H1 (cell line): ENCODE results near the gene PRDM2. TPM values are rescaled to one million over a fixed set of nuclear protein-coding genes. Genes with fewer than 3 reads are reported as not detected.

Experiments
- CTCF ChIA-PET: fragments of 300-600 bp; sonication (Branson Sonifier 250); formaldehyde crosslinking; loops from one replicate; lab custom pipeline; 2021; ENCODE audit not compliant: partially characterized antibody; lab: Charles Lee
- POLR2A ChIA-PET: fragments of 300-600 bp; sonication (Branson Sonifier 250); formaldehyde crosslinking; loops from one replicate; lab custom pipeline; 2021; ENCODE audit warnings: inconsistent platforms; ENCODE audit not compliant: partially characterized antibody; lab: Charles Lee
- DNase-seq, 2 experiments: peaks; one replicate each; pipeline versions ENCODE4 v3.0.0 to v3.0.0-alpha.2; 2010 to 2022; ENCODE audit warnings: low spot score in 2 of 2, low read depth in 1 of 2, mixed read lengths in 1 of 2
- FAIRE-seq: peaks from 2 replicates; lab custom pipeline; 2011; peaks lifted over from hg19 to GRCh38; lab: Jason Lieb, UNC
- H2AFZ ChIP-seq: 2 replicates; pipeline ENCODE4 v1.8.1; 2012; ENCODE audit warnings: low read length, inconsistent platforms
- H2AK5ac ChIP-seq: 2 replicates; pipeline ENCODE4 v1.6.1; 2013; ENCODE audit warnings: low read depth, low read length
- H2BK120ac ChIP-seq: replicated peaks from 2 replicates; pipeline ENCODE3; 2013; ENCODE audit warnings: low read depth, low read length, inconsistent platforms
- H2BK12ac ChIP-seq: 2 replicates; pipeline ENCODE4 v1.6.1; 2013; ENCODE audit warnings: low read depth, low read length
- H2BK15ac ChIP-seq: 2 replicates; pipeline ENCODE4 v1.6.1; 2013; ENCODE audit warnings: low read length
- H2BK20ac ChIP-seq: 2 replicates; pipeline ENCODE4 v1.6.1; 2013; ENCODE audit warnings: low read length
- H2BK5ac ChIP-seq: 2 replicates; pipeline ENCODE4 v1.6.1; 2013; ENCODE audit warnings: low read depth, low read length
- H3K14ac ChIP-seq: 2 replicates; pipeline ENCODE4 v1.6.1; 2013; ENCODE audit warnings: inconsistent platforms; ENCODE audit not compliant: insufficient read length
- H3K18ac ChIP-seq: 2 replicates; pipeline ENCODE4 v1.6.1; 2013; ENCODE audit warnings: low read length; ENCODE audit errors: extremely low read depth
- H3K23ac ChIP-seq: 2 replicates; pipeline ENCODE4 v1.6.1; 2013; ENCODE audit warnings: inconsistent platforms; ENCODE audit not compliant: insufficient read length
- H3K23me2 ChIP-seq: 2 replicates; pipeline ENCODE4 v1.6.1; 2013; ENCODE audit warnings: low read depth, low read length
- H3K27ac ChIP-seq: 2 replicates; pipeline ENCODE4 v1.6.1; 2011; ENCODE audit warnings: low read depth, low read length, inconsistent platforms
- H3K27me3 ChIP-seq, 4 experiments: replicated peaks in 1 of 4; 1 replicate in 1 of 4; 2 replicates in 3 of 4; pipeline versions ENCODE4 v1.6.1 to v1.8.1; 2011 to 2013; ENCODE audit warnings: low read length in 3 of 4, mild to moderate bottlenecking in 3 of 4, inconsistent platforms in 2 of 4, mixed read lengths in 2 of 4, moderate library complexity in 1 of 4; ENCODE audit not compliant: control insufficient read depth in 3 of 4, insufficient read depth in 3 of 4; ENCODE audit errors: extremely low read depth in 1 of 4
- H3K36me3 ChIP-seq, 4 experiments: 2 replicates each; pipeline versions ENCODE4 v1.6.1 to v1.8.1; 2011 to 2013; ENCODE audit warnings: mild to moderate bottlenecking in 4 of 4, low read length in 3 of 4, moderate library complexity in 2 of 4, control low read depth in 1 of 4, inconsistent platforms in 1 of 4; ENCODE audit not compliant: insufficient read depth in 4 of 4, control insufficient read depth in 2 of 4
- H3K4ac ChIP-seq: replicated peaks from 2 replicates; pipeline ENCODE3; 2013; ENCODE audit warnings: low read length, low read depth, mixed read lengths, inconsistent platforms; ENCODE audit not compliant: insufficient read length
- H3K4me1 ChIP-seq, 4 experiments: replicated peaks in 1 of 4; 1 replicate in 1 of 4; 2 replicates in 3 of 4; pipeline versions ENCODE4 v1.6.1 to v1.8.1; 2011 to 2013; ENCODE audit warnings: low read length in 3 of 4, inconsistent platforms in 2 of 4, mixed read lengths in 1 of 4; ENCODE audit not compliant: insufficient read depth in 4 of 4, control insufficient read depth in 3 of 4
- H3K4me2 ChIP-seq, 2 experiments: 2 replicates each; pipeline versions ENCODE4 v1.6.1 to v1.8.1; 2011 to 2013; ENCODE audit warnings: low read depth in 2 of 2, low read length in 2 of 2, control low read depth in 1 of 2, inconsistent platforms in 1 of 2, mild to moderate bottlenecking in 1 of 2; ENCODE audit not compliant: insufficient read depth in 1 of 2
- H3K4me3 ChIP-seq, 4 experiments: fragments of 200-600, 300-600 bp in 1 of 4; sonication (generic), shearing (Covaris generic), sonication (Bioruptor Twin) in 1 of 4; 2 replicates each; pipeline versions ENCODE4 v1.5.1 to v1.8.1; 2011 to 2016; ENCODE audit warnings: low read length in 4 of 4, low read depth in 3 of 4, control low read depth in 2 of 4, inconsistent platforms in 2 of 4, mild to moderate bottlenecking in 2 of 4, mixed read lengths in 1 of 4, moderate library complexity in 1 of 4; ENCODE audit not compliant: insufficient read depth in 2 of 4; ENCODE audit errors: extremely low read depth in 1 of 4
- H3K56ac ChIP-seq: replicated peaks from 2 replicates; pipeline ENCODE3; 2013; ENCODE audit warnings: low read depth, mild to moderate bottlenecking, mixed read lengths, low read length, inconsistent platforms; ENCODE audit not compliant: insufficient read length
- H3K79me1 ChIP-seq: 2 replicates; pipeline ENCODE4 v1.6.1; 2013; ENCODE audit warnings: low read depth, low read length, control low read depth
- H3K79me2 ChIP-seq, 2 experiments: 2 replicates each; pipeline versions ENCODE4 v1.6.1 to v1.8.1; 2012 to 2013; ENCODE audit warnings: low read length in 2 of 2, mild to moderate bottlenecking in 2 of 2, inconsistent platforms in 1 of 2; ENCODE audit not compliant: insufficient read depth in 2 of 2, control insufficient read depth in 1 of 2
- H3K9ac ChIP-seq, 4 experiments: replicated peaks in 1 of 4; 1 replicate in 1 of 4; 2 replicates in 3 of 4; pipeline versions ENCODE4 v1.6.1 to v1.8.1; 2011 to 2013; ENCODE audit warnings: low read depth in 3 of 4, low read length in 3 of 4, control low read depth in 2 of 4, mild to moderate bottlenecking in 2 of 4, moderate library complexity in 2 of 4, inconsistent platforms in 1 of 4; ENCODE audit errors: extremely low read depth in 1 of 4
- H3K9me3 ChIP-seq, 2 experiments: 2 replicates each; pipeline versions ENCODE4 v1.6.1 to v1.8.1; 2012 to 2013; ENCODE audit warnings: mild to moderate bottlenecking in 2 of 2, moderate library complexity in 2 of 2, control low read depth in 1 of 2, inconsistent platforms in 1 of 2, low read depth in 1 of 2, low read length in 1 of 2, mixed read lengths in 1 of 2; ENCODE audit not compliant: insufficient read depth in 2 of 2
- H4K20me1 ChIP-seq, 2 experiments: replicated peaks in 1 of 2; 2 replicates each; pipeline versions ENCODE3 to v1.8.1; 2011 to 2013; ENCODE audit warnings: inconsistent platforms in 2 of 2, low read length in 2 of 2, mild to moderate bottlenecking in 1 of 2; ENCODE audit not compliant: insufficient read depth in 2 of 2, control insufficient read depth in 1 of 2
- H4K5ac ChIP-seq: 2 replicates; pipeline ENCODE4 v1.6.1; 2013; ENCODE audit warnings: low read length, low read depth, mixed read lengths, inconsistent platforms; ENCODE audit not compliant: insufficient read length
- H4K8ac ChIP-seq: 2 replicates; pipeline ENCODE4 v1.8.0; 2013; ENCODE audit warnings: mild to moderate bottlenecking, moderate library complexity, low read length, inconsistent platforms; ENCODE audit not compliant: insufficient read depth; ENCODE audit errors: extremely low read depth
- H4K91ac ChIP-seq: replicated peaks from 2 replicates; pipeline ENCODE3; 2013; ENCODE audit warnings: low read length, mixed read lengths, inconsistent platforms; ENCODE audit not compliant: insufficient read length
- CBX8 ChIP-seq: fragments of 300-800, 300-1000 bp; sonication (generic); IDR thresholded peaks from 2 replicates; pipeline ENCODE4 v1.7.1; 2016; ENCODE audit warnings: low read depth, low read length, borderline replicate concordance
- GTF2F1 ChIP-seq: IDR thresholded peaks from 2 replicates; pipeline ENCODE4 v1.6.1; 2012; ENCODE audit warnings: low read depth, low read length, improper control_type of control experiment, borderline replicate concordance
- JUND ChIP-seq: IDR thresholded peaks from 2 replicates; pipeline ENCODE4 v1.6.1; 2011; ENCODE audit warnings: mild to moderate bottlenecking, improper control_type of control experiment, low read length
- KDM1A ChIP-seq: fragments of 200-600, 300-600 bp; sonication (generic); IDR thresholded peaks from 2 replicates; pipeline ENCODE4 v1.7.1; 2016; ENCODE audit warnings: mild to moderate bottlenecking, low read length, borderline replicate concordance
- PHF8 ChIP-seq: fragments of 200-600 bp; sonication (generic); conservative IDR thresholded peaks from 2 replicates; pipeline ENCODE4 v1.7.1; 2012; ENCODE audit warnings: low read depth, mild to moderate bottlenecking, inconsistent platforms, low read length, moderate library complexity
- RAD21 ChIP-seq, 2 experiments: IDR thresholded peaks in 1 of 2; conservative IDR thresholded peaks in 1 of 2; 2 replicates each; pipeline ENCODE4 v1.6.1; 2011; ENCODE audit warnings: low read depth in 2 of 2, low read length in 2 of 2, improper control_type of control experiment in 1 of 2, inconsistent platforms in 1 of 2, mild to moderate bottlenecking in 1 of 2, moderate library complexity in 1 of 2
- RBBP5 ChIP-seq: IDR thresholded peaks from 2 replicates; pipeline ENCODE4 v1.7.1; 2012; ENCODE audit warnings: low read depth, mild to moderate bottlenecking, inconsistent platforms, low read length, moderate library complexity, borderline replicate concordance
- RXRA ChIP-seq: IDR thresholded peaks from 2 replicates; pipeline ENCODE4 v1.6.1; 2011; ENCODE audit warnings: low read depth, mild to moderate bottlenecking, low read length, moderate library complexity; ENCODE audit not compliant: insufficient read depth
- SP1 ChIP-seq: IDR thresholded peaks from 2 replicates; pipeline ENCODE4 v1.6.1; 2011; ENCODE audit warnings: low read depth, low read length
- SRF ChIP-seq: IDR thresholded peaks from 2 replicates; pipeline ENCODE4 v1.6.1; 2011; ENCODE audit warnings: mild to moderate bottlenecking, low read depth, low read length, moderate library complexity
- TCF12 ChIP-seq: IDR thresholded peaks from 2 replicates; pipeline ENCODE4 v1.6.1; 2011; ENCODE audit warnings: low read depth, mild to moderate bottlenecking, low read length
- USF2 ChIP-seq: IDR thresholded peaks from 2 replicates; pipeline ENCODE4 v1.6.1; 2011; ENCODE audit warnings: low read length, improper control_type of control experiment
- WGBS, 2 experiments: shearing (Covaris generic) in 1 of 2; methylation state at CpG; one replicate each; pipeline versions ENCODE4 v1.1.6 to v1.1.7; 2013 to 2015; ENCODE audit warnings: low lambda C conversion rate in 2 of 2, mixed read lengths in 2 of 2, inconsistent platforms in 1 of 2, low coverage in 1 of 2, missing lambda C conversion rate in 1 of 2; ENCODE audit not compliant: insufficient replicate concordance in 2 of 2, insufficient coverage in 1 of 2, insufficient read length in 1 of 2; ENCODE audit errors: extremely low coverage in 1 of 2, missing lambda C conversion rate in 1 of 2; 5-methylcytosine and 5-hydroxymethylcytosine counted together
- polyA plus RNA-seq, 7 experiments: library from polyadenylated mRNA; depleted of rRNA in 3 of 7; stranded (reverse) in 5 of 7; unstranded in 2 of 7; fragments of >200 nt in 5 of 7; fragments of 200-250 nt in 2 of 7; gene quantifications; 1 replicate in 5 of 7; 2 replicates in 1 of 7; 4 replicates in 1 of 7; pipeline versions ENCODE4 v1.2.1 to v1.2.3, GENCODE V29; 2011 to 2013; ENCODE audit warnings: missing spikeins in 2 of 7, mixed read lengths in 2 of 7
- total RNA-seq: library from RNA; stranded (reverse); fragmentation: NEBNext Ultra II Directional; extraction: Animal tissue kit (Norgen Biotek cat#: 25700); gene quantifications from 2 replicates; pipeline ENCODE4 v1.2.1, GENCODE V29; 2021
- TF ChIP-seq, protein P1 (sequence below): IDR thresholded peaks from 2 replicates; pipeline ENCODE4 v1.6.1; 2011; ENCODE audit warnings: low read depth, mild to moderate bottlenecking, low read length; ENCODE audit not compliant: insufficient read depth

PRDM2 gene
- total and polyA plus RNA-seq, 2 of the 8 experiments (the other 6 are each of a cell fraction or from before 2014, with no cell fraction given): 5.8 to 21.2 TPM

GRCh38 chr1:13662493-13662892 lies 37.5 kb upstream of the PRDM2 start:
- H3K4me1 ChIP-seq: no peaks in the 10 kb centered on the region
- no peak overlapping the region for H4K5ac ChIP-seq
- no peaks in the 10 kb centered on the region for H4K20me1 ChIP-seq
- H3K36me3 ChIP-seq: no peaks in the 10 kb centered on the region
- H2AK5ac ChIP-seq: no peak overlapping the region
- 79% methylated on average over 4 of the region's 4 CpGs; no CpG with 5 or more reads in 1 of the 2 experiments for WGBS, 2 experiments
- no peak overlapping the region for H3K9ac ChIP-seq
- no peaks in the 10 kb centered on the region for H3K27me3 ChIP-seq
- H3K9me3 ChIP-seq: peaks cover 5 to 15% of the 10 kb centered on the region in 2 experiments; a peak in 3 of 4 replicates
- no peak overlapping the region for H3K4me2 ChIP-seq
- H3K4me3 ChIP-seq: no peak overlapping the region
- no peaks in the 10 kb centered on the region for H3K23me2 ChIP-seq
- H3K18ac ChIP-seq: no peak overlapping the region
- no peak overlapping the region for H2AFZ ChIP-seq
- no peaks in the 10 kb centered on the region for H3K79me2 ChIP-seq
- H2BK15ac ChIP-seq: no peak overlapping the region
- H2BK5ac ChIP-seq: no peak overlapping the region
- H2BK120ac ChIP-seq: no peak overlapping the region
- FAIRE-seq (no peak), DNase-seq (no peak)
- H2BK12ac ChIP-seq: no peak overlapping the region
- H3K27ac ChIP-seq: no peak overlapping the region
- no peak overlapping the region for H3K4ac ChIP-seq
- H4K91ac ChIP-seq: no peak overlapping the region
- no peak overlapping the region for H2BK20ac ChIP-seq
- H3K23ac ChIP-seq: no peak overlapping the region
- POLR2A ChIA-PET: no interaction called here
- H4K8ac ChIP-seq: no peak overlapping the region
- no peak overlapping the region for H3K14ac ChIP-seq
- H3K79me1 ChIP-seq: no peaks in the 10 kb centered on the region
- H3K56ac ChIP-seq: no peak overlapping the region
- CTCF ChIA-PET: interaction anchor here (0.6 to 4.8 kb wide), 12 partner anchors 9 to 941 kb away, joined by 3 to 27 read pairs (median 3); no protein-coding TSS in a partner anchor
- TF ChIP-seq CBX8: no peak
- TF ChIP-seq, protein P1, sequence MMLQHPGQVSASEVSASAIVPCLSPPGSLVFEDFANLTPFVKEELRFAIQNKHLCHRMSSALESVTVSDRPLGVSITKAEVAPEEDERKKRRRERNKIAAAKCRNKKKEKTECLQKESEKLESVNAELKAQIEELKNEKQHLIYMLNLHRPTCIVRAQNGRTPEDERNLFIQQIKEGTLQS: no peak
- TF ChIP-seq TCF12: no peak
- no peak for TF ChIP-seq RXRA
- TF ChIP-seq JUND: no peak
- TF ChIP-seq SP1: no peak
- no peak for TF ChIP-seq KDM1A
- no peak for TF ChIP-seq SRF
- TF ChIP-seq USF2: no peak
- no peak for TF ChIP-seq GTF2F1
- TF ChIP-seq RAD21 (IDR thresholded peaks at IDR 0.05 in 1 of 2, conservative IDR thresholded peaks at IDR 0.05 in 1 of 2; ENCODE audit: low read depth in 2 of 2, low read length in 2 of 2): no peak
- TF ChIP-seq PHF8: no peak
- TF ChIP-seq RBBP5: no peak
